DOHH2 (cell line): ENCODE data around the gene HMBS.
"Not testable (repeated sequence)": the region's sequence is repeated elsewhere in the genome, so short reads cannot be mapped to it uniquely, and the experiment has no call there.

ENCODE experiments used
- H3F3A ChIP-seq: fragments of 200-600 bp; sonication (generic), shearing (Covaris generic); 2 replicates; pipeline ENCODE4 v1.6.0; 2016; ENCODE audit warnings: antibody characterized with exemption, mild to moderate bottlenecking; ENCODE audit not compliant: control insufficient read depth, insufficient read depth
- H3K27ac ChIP-seq: fragments of 200-600 bp; sonication (generic); 2 replicates; pipeline ENCODE4 v1.5.1; 2014; ENCODE audit warnings: low read depth, mild to moderate bottlenecking, low read length, moderate library complexity
- H3K27me3 ChIP-seq: fragments of 200-600 bp; sonication (generic); 2 replicates; pipeline ENCODE4 v1.6.1; 2014; ENCODE audit warnings: mild to moderate bottlenecking, low read length, mixed read lengths; ENCODE audit not compliant: control insufficient read depth
- H3K36me3 ChIP-seq: fragments of 200-600 bp; sonication (generic); 2 replicates; pipeline ENCODE4 v1.6.1; 2014; ENCODE audit warnings: mild to moderate bottlenecking, low read length, moderate library complexity, mixed read lengths; ENCODE audit not compliant: control insufficient read depth
- H3K4me1 ChIP-seq: fragments of 200-600 bp; sonication (generic); 2 replicates; pipeline ENCODE4 v1.6.1; 2014; ENCODE audit warnings: mild to moderate bottlenecking, low read length, mixed read lengths; ENCODE audit not compliant: control insufficient read depth
- H3K4me2 ChIP-seq: fragments of 200-600 bp; sonication (generic); 2 replicates; pipeline ENCODE4 v1.6.0; 2014; ENCODE audit warnings: mild to moderate bottlenecking, low read length, moderate library complexity
- H3K4me3 ChIP-seq: fragments of 200-600 bp; sonication (generic); 2 replicates; pipeline ENCODE4 v1.5.1; 2014; ENCODE audit warnings: mild to moderate bottlenecking, low read length, mixed read lengths
- H3K79me2 ChIP-seq: fragments of 200-600 bp; sonication (generic); 2 replicates; pipeline ENCODE4 v1.6.1; 2014; ENCODE audit warnings: mild to moderate bottlenecking, low read length, mixed read lengths; ENCODE audit not compliant: control insufficient read depth
- H3K9me2 ChIP-seq: fragments of 200-600 bp; sonication (generic); replicated peaks from 2 replicates; pipeline ENCODE4 v1.6.1; 2014; ENCODE audit warnings: mild to moderate bottlenecking, low read length, mixed read lengths; ENCODE audit not compliant: control insufficient read depth
- H3K9me3 ChIP-seq: fragments of 200-600 bp; sonication (generic); 2 replicates; pipeline ENCODE4 v1.6.1; 2014; ENCODE audit warnings: antibody characterized with exemption, low read length, mixed read lengths; ENCODE audit not compliant: control insufficient read depth, insufficient read depth
- H4K20me1 ChIP-seq: fragments of 200-600 bp; sonication (generic); 2 replicates; pipeline ENCODE4 v1.6.0; 2014; ENCODE audit warnings: low read depth, mild to moderate bottlenecking, antibody characterized with exemption, low read length, moderate library complexity; ENCODE audit not compliant: control insufficient read depth, insufficient read depth
- EZH2phosphoT487 ChIP-seq: fragments of 200-600 bp; sonication (generic); IDR thresholded peaks from 2 replicates; pipeline ENCODE4 v1.6.1; 2017; ENCODE audit warnings: borderline replicate concordance, mild to moderate bottlenecking, antibody characterized with exemption, low read length, moderate library complexity, mixed read lengths
- TF ChIP-seq, protein P1 (sequence below): fragments of 200-600 bp; sonication (generic); IDR thresholded peaks from one replicate; pipeline ENCODE4 v1.5.1; 2014; ENCODE audit warnings: antibody characterized with exemption, mild to moderate bottlenecking, low read depth, low read length; ENCODE audit not compliant: poor library complexity, severe bottlenecking

HMBS gene

DNA sequence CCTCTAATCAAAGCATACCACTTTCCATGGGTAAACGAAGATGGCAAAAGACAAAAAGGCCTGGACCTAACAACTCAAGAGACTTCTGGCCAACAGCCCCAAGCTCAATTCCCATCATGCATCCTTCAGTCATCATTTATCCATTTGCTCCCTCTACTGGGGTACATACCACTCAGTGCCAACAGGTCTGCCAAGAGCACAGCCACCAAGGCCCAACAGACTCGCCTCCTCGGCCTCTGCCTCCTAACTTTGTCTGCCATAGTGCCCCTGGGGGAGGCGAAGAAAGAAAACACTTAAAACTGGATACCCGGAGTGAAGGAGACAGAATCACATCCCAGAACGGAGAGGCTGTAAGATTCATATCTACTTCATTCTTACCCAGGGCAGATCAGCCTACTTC is 28.8 kb upstream of the HMBS start:
- H3K4me1 ChIP-seq = peaks cover 17% of the 10 kb centered on the region
- H3F3A ChIP-seq = no peaks in the 10 kb centered on the region
- H4K20me1 ChIP-seq = peaks cover 8% of the 10 kb centered on the region; the same call in 1 of the 2 replicates
- H3K27me3 ChIP-seq = no peaks in the 10 kb centered on the region
- peaks cover 55% of the 10 kb centered on the region for H3K36me3 ChIP-seq
- H3K9me2 ChIP-seq = no peaks in the 10 kb centered on the region
- no peak for TF ChIP-seq EZH2phosphoT487
- TF ChIP-seq, protein P1, sequence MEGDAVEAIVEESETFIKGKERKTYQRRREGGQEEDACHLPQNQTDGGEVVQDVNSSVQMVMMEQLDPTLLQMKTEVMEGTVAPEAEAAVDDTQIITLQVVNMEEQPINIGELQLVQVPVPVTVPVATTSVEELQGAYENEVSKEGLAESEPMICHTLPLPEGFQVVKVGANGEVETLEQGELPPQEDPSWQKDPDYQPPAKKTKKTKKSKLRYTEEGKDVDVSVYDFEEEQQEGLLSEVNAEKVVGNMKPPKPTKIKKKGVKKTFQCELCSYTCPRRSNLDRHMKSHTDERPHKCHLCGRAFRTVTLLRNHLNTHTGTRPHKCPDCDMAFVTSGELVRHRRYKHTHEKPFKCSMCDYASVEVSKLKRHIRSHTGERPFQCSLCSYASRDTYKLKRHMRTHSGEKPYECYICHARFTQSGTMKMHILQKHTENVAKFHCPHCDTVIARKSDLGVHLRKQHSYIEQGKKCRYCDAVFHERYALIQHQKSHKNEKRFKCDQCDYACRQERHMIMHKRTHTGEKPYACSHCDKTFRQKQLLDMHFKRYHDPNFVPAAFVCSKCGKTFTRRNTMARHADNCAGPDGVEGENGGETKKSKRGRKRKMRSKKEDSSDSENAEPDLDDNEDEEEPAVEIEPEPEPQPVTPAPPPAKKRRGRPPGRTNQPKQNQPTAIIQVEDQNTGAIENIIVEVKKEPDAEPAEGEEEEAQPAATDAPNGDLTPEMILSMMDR = peak; percentile 47
- H3K4me2 ChIP-seq = peak overlapping the region; percentile 92
- H3K27ac ChIP-seq = peak overlapping the region; percentile 62
- no peaks in the 10 kb centered on the region for H3K9me3 ChIP-seq
- H3K79me2 ChIP-seq = peaks cover 37% of the 10 kb centered on the region
- H3K4me3 ChIP-seq = peak overlapping the region; percentile 95

DNA sequence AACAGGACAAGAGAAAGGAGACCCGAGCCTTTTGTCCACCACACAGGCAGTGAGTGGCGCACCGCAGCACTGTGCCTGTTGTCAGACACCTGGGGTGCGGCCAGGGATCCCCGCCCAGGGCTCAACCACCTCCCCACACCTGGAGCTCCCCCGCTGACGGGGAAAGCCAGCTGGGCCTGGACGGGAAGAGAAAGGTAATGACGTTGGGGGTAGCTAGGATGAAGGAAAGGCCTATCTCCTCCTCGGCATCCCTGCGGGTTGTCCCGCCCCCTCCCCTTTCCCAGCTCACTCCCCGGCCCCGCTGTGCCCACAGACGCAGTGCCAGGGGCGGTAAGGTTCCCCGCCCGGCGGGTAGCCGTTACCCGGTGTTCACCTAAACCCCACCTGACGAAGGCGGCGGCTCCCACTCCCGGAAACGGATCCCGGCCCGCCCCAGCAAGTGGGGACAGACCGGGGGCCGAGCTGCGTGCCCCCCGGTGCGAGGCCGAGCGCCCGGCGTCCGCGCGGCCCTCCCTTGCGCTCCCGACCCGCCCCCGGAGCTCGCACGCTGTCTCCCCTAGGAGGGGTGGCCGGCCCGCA is 28.2 kb upstream of the HMBS start:
- Histone ChIP-seq H3K79me2 (peaks cover 37% of the 10 kb centered on the region), H3K27me3 (no peaks in the 10 kb centered on the region), H3F3A (no peaks in the 10 kb centered on the region), H3K27ac (peak overlapping the region; percentile 62), H4K20me1 (peaks cover 8% of the 10 kb centered on the region; the same call in 1 of the 2 replicates), H3K4me1 (peaks cover 17% of the 10 kb centered on the region), H3K4me3 (peak overlapping the region; percentile 95), H3K9me2 (no peaks in the 10 kb centered on the region), H3K4me2 (peak overlapping the region; percentile 92), H3K9me3 (no peaks in the 10 kb centered on the region), H3K36me3 (peaks cover 49% of the 10 kb centered on the region)
- TF ChIP-seq, protein P1 = no peak
- no peak for TF ChIP-seq EZH2phosphoT487

GRCh38 chr11:119057000-119057769 is 27.5 kb upstream of the HMBS start, which contains the start of gene HYOU1:
HYOU1 (minus strand) TSS chr11:119057205; CDS start chr11:119056160, 1,045 bp downstream.
- Histone ChIP-seq H3K36me3 (peaks cover 42% of the 10 kb centered on the region), H3K9me3 (no peaks in the 10 kb centered on the region), H3K27me3 (no peaks in the 10 kb centered on the region), H3K9me2 (no peaks in the 10 kb centered on the region), H3K4me2 (peak within 1 kb of the TSS; percentile 92), H3K4me3 (peak within 1 kb of the TSS; percentile 97), H3F3A (no peaks in the 10 kb centered on the region), H4K20me1 (peaks cover 8% of the 10 kb centered on the region; the same call in 1 of the 2 replicates), H3K4me1 (peaks cover 17% of the 10 kb centered on the region), H3K27ac (peak within 1 kb of the TSS; percentile 62), H3K79me2 (peaks cover 37% of the 10 kb centered on the region)
- no peak for TF ChIP-seq EZH2phosphoT487
- TF ChIP-seq, protein P1 = peak; percentile 50

DNA sequence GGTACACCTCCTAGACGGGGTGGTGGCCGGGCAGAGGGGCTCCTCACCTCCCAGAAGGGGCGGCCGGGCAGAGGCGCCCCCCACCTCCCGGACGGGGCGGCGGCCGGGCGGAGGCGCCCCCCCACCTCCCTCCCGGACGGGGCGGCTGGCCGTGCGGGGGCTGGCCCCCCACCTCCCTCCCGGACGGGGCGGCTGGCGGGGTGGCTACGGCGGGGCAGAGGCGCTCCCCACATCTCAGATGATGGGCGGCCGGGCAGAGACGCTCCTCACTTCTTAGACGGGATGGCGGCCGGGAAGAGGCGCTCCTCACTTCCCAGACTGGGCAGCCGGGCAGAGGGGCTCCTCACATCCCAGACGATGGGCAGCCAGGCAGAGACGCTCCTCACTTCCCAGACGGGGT is 25.6 kb upstream of the HMBS start:
- H3K4me3 ChIP-seq, H3K27me3 ChIP-seq, H3K27ac ChIP-seq, H4K20me1 ChIP-seq, H3F3A ChIP-seq, H3K9me3 ChIP-seq, H3K9me2 ChIP-seq, H3K4me2 ChIP-seq: not testable (repeated sequence)
- Histone ChIP-seq H3K79me2 (peaks cover 37% of the 10 kb centered on the region), H3K36me3 (peaks cover 23% of the 10 kb centered on the region), H3K4me1 (peaks cover 17% of the 10 kb centered on the region)
